Measurements from ENCODE around the gene UBE2E3.
"Not testable (repeated sequence)": the region's sequence is repeated elsewhere in the genome, so short reads cannot be mapped to it uniquely, and the experiment has no call there.

Gene UBE2E3

GRCh38 chr2:181022652-181023051 lies 42.2 kb downstream of the UBE2E3 start:
- intact Hi-C loops (cut with micrococcal nuclease): no loop called here
- Mint-ChIP-seq H3K27ac (no peak overlapping the region), H3K36me3 (ENCODE audit: low read depth) (no peaks in the 10 kb centered on the region), H3K4me1 (ENCODE audit: low read depth) (no peaks in the 10 kb centered on the region), H3K27me3 (no peaks in the 10 kb centered on the region), H3K4me3 (no peak overlapping the region), H3K9me3 (no peaks in the 10 kb centered on the region)

GRCh38 chr2:181025004-181025403 lies 44.6 kb downstream of the UBE2E3 start:
- Mint-ChIP-seq H3K36me3 (ENCODE audit: low read depth) (no peaks in the 10 kb centered on the region), H3K4me3 (no peak overlapping the region), H3K9me3 (no peaks in the 10 kb centered on the region), H3K27me3 (no peaks in the 10 kb centered on the region), H3K4me1 (ENCODE audit: low read depth) (no peaks in the 10 kb centered on the region), H3K27ac (no peak overlapping the region)
- intact Hi-C loops (cut with micrococcal nuclease): no loop called here

- Mint-ChIP-seq H3K4me1 (ENCODE audit: low read depth) (peaks cover 3% of the 10 kb centered on the region), H3K27me3 (no peaks in the 10 kb centered on the region), H3K27ac (no peak overlapping the region), H3K36me3 (ENCODE audit: low read depth) (no peaks in the 10 kb centered on the region), H3K4me3 (no peak overlapping the region), H3K9me3 (no peaks in the 10 kb centered on the region)
- intact Hi-C loops (cut with micrococcal nuclease): no loop called here
Measured at GRCh38 chr2:181036445-181036844, 56.0 kb downstream of the UBE2E3 start.

GRCh38 chr2:181036848-181037603 lies 56.6 kb downstream of the UBE2E3 start:
- no peaks in the 10 kb centered on the region for H3K27me3 Mint-ChIP-seq
- no peak overlapping the region for H3K4me3 Mint-ChIP-seq
- H3K27ac Mint-ChIP-seq: no peak overlapping the region
- intact Hi-C loops (cut with micrococcal nuclease): no loop called here
- H3K9me3 Mint-ChIP-seq: no peaks in the 10 kb centered on the region
- H3K4me1 Mint-ChIP-seq (ENCODE audit: low read depth): no peaks in the 10 kb centered on the region
- no peaks in the 10 kb centered on the region for H3K36me3 Mint-ChIP-seq (ENCODE audit: low read depth)

- intact Hi-C loops (cut with micrococcal nuclease): no loop called here
- Mint-ChIP-seq H3K4me3 (no peak overlapping the region), H3K4me1 (ENCODE audit: low read depth) (no peaks in the 10 kb centered on the region), H3K9me3 (no peaks in the 10 kb centered on the region), H3K27me3 (no peaks in the 10 kb centered on the region), H3K27ac (no peak overlapping the region), H3K36me3 (ENCODE audit: low read depth) (no peaks in the 10 kb centered on the region)
Measured at GRCh38 chr2:181037922-181038321, 57.5 kb downstream of the UBE2E3 start.

GRCh38 chr2:181038796-181039195 lies 58.4 kb downstream of the UBE2E3 start:
- Mint-ChIP-seq H3K4me3 (no peak overlapping the region), H3K27me3 (no peaks in the 10 kb centered on the region), H3K27ac (no peak overlapping the region), H3K9me3 (no peaks in the 10 kb centered on the region), H3K4me1 (ENCODE audit: low read depth) (no peaks in the 10 kb centered on the region), H3K36me3 (ENCODE audit: low read depth) (no peaks in the 10 kb centered on the region)
- intact Hi-C loops (cut with micrococcal nuclease): no loop called here

GRCh38 chr2:181040839-181041238 lies 60.4 kb downstream of the UBE2E3 start:
- H3K27me3 Mint-ChIP-seq; H3K36me3 Mint-ChIP-seq (ENCODE audit: low read depth); H3K27ac Mint-ChIP-seq; intact Hi-C loops (cut with micrococcal nuclease); H3K4me1 Mint-ChIP-seq (ENCODE audit: low read depth); H3K9me3 Mint-ChIP-seq; H3K4me3 Mint-ChIP-seq: not testable (repeated sequence)

GRCh38 chr2:181041661-181042060 lies 61.3 kb downstream of the UBE2E3 start:
- Mint-ChIP-seq H3K36me3 (ENCODE audit: low read depth) (no peaks in the 10 kb centered on the region), H3K4me3 (no peak overlapping the region), H3K27ac (no peak overlapping the region), H3K27me3 (no peaks in the 10 kb centered on the region), H3K9me3 (no peaks in the 10 kb centered on the region), H3K4me1 (ENCODE audit: low read depth) (no peaks in the 10 kb centered on the region)
- intact Hi-C loops (cut with micrococcal nuclease): no loop called here

GRCh38 chr2:181042706-181043105 lies 62.3 kb downstream of the UBE2E3 start:
- no peaks in the 10 kb centered on the region for H3K4me1 Mint-ChIP-seq (ENCODE audit: low read depth)
- H3K27ac Mint-ChIP-seq: no peak overlapping the region
- H3K4me3 Mint-ChIP-seq: no peak overlapping the region
- no peaks in the 10 kb centered on the region for H3K9me3 Mint-ChIP-seq
- H3K27me3 Mint-ChIP-seq: no peaks in the 10 kb centered on the region
- no peaks in the 10 kb centered on the region for H3K36me3 Mint-ChIP-seq (ENCODE audit: low read depth)
- intact Hi-C loops (cut with micrococcal nuclease): no loop called here

- H3K4me1 Mint-ChIP-seq (ENCODE audit: low read depth): no peaks in the 10 kb centered on the region
- no peaks in the 10 kb centered on the region for H3K9me3 Mint-ChIP-seq
- H3K27me3 Mint-ChIP-seq: no peaks in the 10 kb centered on the region
- no peak overlapping the region for H3K4me3 Mint-ChIP-seq
- H3K36me3 Mint-ChIP-seq (ENCODE audit: low read depth): no peaks in the 10 kb centered on the region
- H3K27ac Mint-ChIP-seq: no peak overlapping the region
- intact Hi-C loops (cut with micrococcal nuclease): no loop called here
Measured at GRCh38 chr2:181046833-181047232, 66.4 kb downstream of the UBE2E3 start.

GRCh38 chr2:181047829-181048228 lies 67.4 kb downstream of the UBE2E3 start:
- H3K9me3 Mint-ChIP-seq: no peaks in the 10 kb centered on the region
- intact Hi-C loops (cut with micrococcal nuclease): no loop called here
- H3K4me1 Mint-ChIP-seq (ENCODE audit: low read depth): peaks cover 6% of the 10 kb centered on the region
- no peak overlapping the region for H3K4me3 Mint-ChIP-seq
- no peak overlapping the region for H3K27ac Mint-ChIP-seq
- no peaks in the 10 kb centered on the region for H3K27me3 Mint-ChIP-seq
- H3K36me3 Mint-ChIP-seq (ENCODE audit: low read depth): no peaks in the 10 kb centered on the region

GRCh38 chr2:181051861-181052522 lies 71.6 kb downstream of the UBE2E3 start:
- no peak overlapping the region for H3K4me3 Mint-ChIP-seq
- H3K27me3 Mint-ChIP-seq: no peaks in the 10 kb centered on the region
- no peak overlapping the region for H3K27ac Mint-ChIP-seq
- no peaks in the 10 kb centered on the region for H3K9me3 Mint-ChIP-seq
- intact Hi-C loops (cut with micrococcal nuclease): no loop called here
- no peaks in the 10 kb centered on the region for H3K36me3 Mint-ChIP-seq (ENCODE audit: low read depth)
- peaks cover 15% of the 10 kb centered on the region for H3K4me1 Mint-ChIP-seq (ENCODE audit: low read depth)

GRCh38 chr2:181052523-181052891 lies 72.1 kb downstream of the UBE2E3 start:
- Mint-ChIP-seq H3K4me1 (ENCODE audit: low read depth) (peaks cover 15% of the 10 kb centered on the region), H3K9me3 (no peaks in the 10 kb centered on the region), H3K27ac (peak overlapping the region; percentile 6), H3K27me3 (no peaks in the 10 kb centered on the region), H3K36me3 (ENCODE audit: low read depth) (no peaks in the 10 kb centered on the region), H3K4me3 (no peak overlapping the region)
- intact Hi-C loops (cut with micrococcal nuclease): no loop called here

- Mint-ChIP-seq H3K27ac (no peak overlapping the region), H3K9me3 (no peaks in the 10 kb centered on the region), H3K4me1 (ENCODE audit: low read depth) (peaks cover 15% of the 10 kb centered on the region), H3K4me3 (no peak overlapping the region), H3K27me3 (no peaks in the 10 kb centered on the region), H3K36me3 (ENCODE audit: low read depth) (no peaks in the 10 kb centered on the region)
- intact Hi-C loops (cut with micrococcal nuclease): no loop called here
Measured at GRCh38 chr2:181054256-181054655, 73.9 kb downstream of the UBE2E3 start.

GRCh38 chr2:181054843-181055242 lies 74.4 kb downstream of the UBE2E3 start:
- no peaks in the 10 kb centered on the region for H3K27me3 Mint-ChIP-seq
- H3K36me3 Mint-ChIP-seq (ENCODE audit: low read depth): no peaks in the 10 kb centered on the region
- no peak overlapping the region for H3K27ac Mint-ChIP-seq
- peaks cover 15% of the 10 kb centered on the region for H3K4me1 Mint-ChIP-seq (ENCODE audit: low read depth)
- intact Hi-C loops (cut with micrococcal nuclease): loop anchor here (5.0 kb wide), 1 partner anchor 453 kb away; no protein-coding TSS in a partner anchor
- no peak overlapping the region for H3K4me3 Mint-ChIP-seq
- no peaks in the 10 kb centered on the region for H3K9me3 Mint-ChIP-seq

Measured in dendritic cell treated with granulocyte-macrophage colony-stimulating factor and Interleukin-4, amounts not matched to agents 40 ng/mL and 50 ng/mL, for 4 days (primary cell).